GM12874 (cell line): Measurements from ENCODE around the gene APOBEC3C.

ENCODE experiments used
- TF ChIP-seq, protein P1 (sequence below): IDR thresholded peaks from 2 replicates; pipeline ENCODE4 v1.5.1; 2011; ENCODE audit warnings: low read depth, mild to moderate bottlenecking, control low read depth, low read length, moderate library complexity; ENCODE audit not compliant: insufficient read depth

The APOBEC3C gene

GRCh38 chr22:39055658-39056057 lies 41.6 kb downstream of the APOBEC3C start:
- TF ChIP-seq, protein P1, sequence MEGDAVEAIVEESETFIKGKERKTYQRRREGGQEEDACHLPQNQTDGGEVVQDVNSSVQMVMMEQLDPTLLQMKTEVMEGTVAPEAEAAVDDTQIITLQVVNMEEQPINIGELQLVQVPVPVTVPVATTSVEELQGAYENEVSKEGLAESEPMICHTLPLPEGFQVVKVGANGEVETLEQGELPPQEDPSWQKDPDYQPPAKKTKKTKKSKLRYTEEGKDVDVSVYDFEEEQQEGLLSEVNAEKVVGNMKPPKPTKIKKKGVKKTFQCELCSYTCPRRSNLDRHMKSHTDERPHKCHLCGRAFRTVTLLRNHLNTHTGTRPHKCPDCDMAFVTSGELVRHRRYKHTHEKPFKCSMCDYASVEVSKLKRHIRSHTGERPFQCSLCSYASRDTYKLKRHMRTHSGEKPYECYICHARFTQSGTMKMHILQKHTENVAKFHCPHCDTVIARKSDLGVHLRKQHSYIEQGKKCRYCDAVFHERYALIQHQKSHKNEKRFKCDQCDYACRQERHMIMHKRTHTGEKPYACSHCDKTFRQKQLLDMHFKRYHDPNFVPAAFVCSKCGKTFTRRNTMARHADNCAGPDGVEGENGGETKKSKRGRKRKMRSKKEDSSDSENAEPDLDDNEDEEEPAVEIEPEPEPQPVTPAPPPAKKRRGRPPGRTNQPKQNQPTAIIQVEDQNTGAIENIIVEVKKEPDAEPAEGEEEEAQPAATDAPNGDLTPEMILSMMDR: no peak

- TF ChIP-seq, protein P1: peak; percentile 44
These were observed 54.2 kb downstream of the APOBEC3C start for GRCh38 chr22:39068033-39068785.
